ENCODE results near the gene KIF6. TPM values are rescaled to one million over a fixed set of nuclear protein-coding genes. Genes with fewer than 3 reads are reported as not detected.

Gene KIF6
- total RNA-seq, 1 donor: 0.27 TPM

DNA sequence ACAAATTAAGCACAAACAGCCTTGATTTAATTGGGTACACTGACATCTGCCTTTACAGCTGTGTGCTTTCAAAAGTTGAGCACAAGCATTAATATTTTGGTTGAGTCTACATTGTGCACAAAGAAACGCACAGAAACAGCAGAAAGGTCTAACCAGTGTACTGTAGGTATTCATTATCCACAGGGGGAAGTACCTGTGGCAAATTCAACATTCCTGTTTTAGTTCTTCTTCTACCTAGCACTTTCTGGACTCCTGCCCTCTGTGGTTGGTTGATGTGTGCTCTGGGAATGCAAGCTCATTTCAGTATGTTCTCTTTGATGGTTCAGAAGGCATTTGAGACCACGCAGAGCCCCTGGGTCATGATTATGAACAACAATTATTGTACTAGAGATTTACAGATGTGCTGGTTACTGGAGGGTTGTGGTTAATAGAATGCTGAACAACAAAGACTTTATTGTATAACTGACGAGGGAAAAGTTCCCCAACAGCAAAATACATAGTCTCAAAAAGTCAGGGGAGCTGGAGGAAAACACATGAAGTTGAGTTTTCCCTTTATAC is 40.4 kb upstream of the KIF6 start:
- no peak overlapping the region for H3K4me3 ChIP-seq (ENCODE audit: low read depth, low read length)
- TF ChIP-seq, protein P1, sequence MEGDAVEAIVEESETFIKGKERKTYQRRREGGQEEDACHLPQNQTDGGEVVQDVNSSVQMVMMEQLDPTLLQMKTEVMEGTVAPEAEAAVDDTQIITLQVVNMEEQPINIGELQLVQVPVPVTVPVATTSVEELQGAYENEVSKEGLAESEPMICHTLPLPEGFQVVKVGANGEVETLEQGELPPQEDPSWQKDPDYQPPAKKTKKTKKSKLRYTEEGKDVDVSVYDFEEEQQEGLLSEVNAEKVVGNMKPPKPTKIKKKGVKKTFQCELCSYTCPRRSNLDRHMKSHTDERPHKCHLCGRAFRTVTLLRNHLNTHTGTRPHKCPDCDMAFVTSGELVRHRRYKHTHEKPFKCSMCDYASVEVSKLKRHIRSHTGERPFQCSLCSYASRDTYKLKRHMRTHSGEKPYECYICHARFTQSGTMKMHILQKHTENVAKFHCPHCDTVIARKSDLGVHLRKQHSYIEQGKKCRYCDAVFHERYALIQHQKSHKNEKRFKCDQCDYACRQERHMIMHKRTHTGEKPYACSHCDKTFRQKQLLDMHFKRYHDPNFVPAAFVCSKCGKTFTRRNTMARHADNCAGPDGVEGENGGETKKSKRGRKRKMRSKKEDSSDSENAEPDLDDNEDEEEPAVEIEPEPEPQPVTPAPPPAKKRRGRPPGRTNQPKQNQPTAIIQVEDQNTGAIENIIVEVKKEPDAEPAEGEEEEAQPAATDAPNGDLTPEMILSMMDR (IDR thresholded peaks at IDR 0.05; ENCODE audit: insufficient read depth, low read length): no peak

DNA sequence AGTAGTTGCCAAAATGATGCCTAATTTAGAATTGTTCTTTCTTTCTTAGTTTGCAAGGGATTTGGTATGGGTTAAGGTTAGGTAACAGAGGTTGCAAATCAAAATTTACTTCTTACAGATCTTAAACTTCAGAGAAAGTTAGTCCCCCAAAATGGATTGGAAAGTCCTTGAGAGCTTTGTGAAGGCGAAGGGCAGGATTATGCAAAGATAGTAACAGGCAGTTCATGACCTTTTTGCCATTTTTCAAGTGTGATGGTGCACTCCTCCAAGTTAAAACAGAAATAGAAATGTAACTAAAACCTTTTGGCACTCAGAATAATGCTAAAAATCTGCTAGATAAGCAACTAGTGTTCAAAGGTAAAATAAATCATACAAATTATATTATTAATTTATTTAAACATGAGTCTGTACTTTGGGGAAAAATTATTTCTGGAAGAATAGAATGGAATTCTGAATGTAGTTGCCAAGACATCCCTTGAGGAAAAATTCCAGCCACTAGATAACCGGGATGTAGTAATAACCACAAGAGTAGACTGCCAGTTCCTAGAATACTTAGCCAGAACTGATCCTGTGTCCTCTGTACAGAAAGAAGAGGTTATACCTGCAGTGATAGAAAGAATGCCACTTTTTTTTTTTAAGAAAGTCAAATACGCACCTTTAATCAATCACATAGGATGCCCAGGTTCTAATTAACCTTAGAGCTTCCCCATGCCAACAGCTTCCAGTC is 35.2 kb upstream of the KIF6 start:
- peak; percentile 28 for DNase-seq (ENCODE audit: low read depth)
- no peak overlapping the region for H3K4me3 ChIP-seq (ENCODE audit: low read depth, low read length)
- TF ChIP-seq, protein P1 (IDR thresholded peaks at IDR 0.05; ENCODE audit: insufficient read depth, low read length): no peak

More for the DNA sequence above, 40.4 kb upstream of the KIF6 start:
- no peak for DNase-seq (ENCODE audit: low read depth)

DNA sequence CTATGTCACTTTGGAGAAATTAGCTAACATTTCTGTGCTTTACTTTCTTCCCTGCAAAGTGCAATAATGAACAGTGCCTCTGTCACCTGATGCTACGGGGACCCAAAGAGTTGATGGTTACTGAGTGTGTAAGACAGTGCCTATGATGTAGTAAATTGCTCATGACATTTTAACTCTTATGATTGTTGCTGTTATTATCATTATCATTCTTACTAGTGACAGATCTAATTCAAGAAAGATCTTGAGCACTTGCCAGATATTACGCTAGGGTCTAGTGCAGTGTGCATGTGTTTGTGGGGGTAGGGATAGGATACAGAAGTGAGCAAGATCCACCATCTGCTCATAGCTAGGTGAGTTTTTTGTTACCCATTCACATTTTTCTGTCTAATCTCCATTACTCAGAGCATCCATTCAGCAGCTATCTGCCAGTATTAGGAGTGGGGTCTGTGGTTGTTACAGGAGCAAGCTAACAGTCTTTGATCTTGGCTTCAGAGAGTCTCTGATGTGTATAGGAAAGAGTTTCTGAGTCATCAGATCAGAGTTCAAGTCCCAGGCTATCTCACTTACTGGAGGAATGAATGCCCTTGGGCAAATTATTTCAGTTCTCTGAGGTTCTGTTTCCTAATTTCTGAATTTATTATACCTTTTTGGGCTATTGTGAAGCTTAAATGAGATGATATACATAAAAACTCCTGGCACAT is 33.8 kb upstream of the KIF6 start:
- TF ChIP-seq, protein P1 (IDR thresholded peaks at IDR 0.05; ENCODE audit: insufficient read depth, low read length): no peak
- no peak for DNase-seq (ENCODE audit: low read depth)

DNA sequence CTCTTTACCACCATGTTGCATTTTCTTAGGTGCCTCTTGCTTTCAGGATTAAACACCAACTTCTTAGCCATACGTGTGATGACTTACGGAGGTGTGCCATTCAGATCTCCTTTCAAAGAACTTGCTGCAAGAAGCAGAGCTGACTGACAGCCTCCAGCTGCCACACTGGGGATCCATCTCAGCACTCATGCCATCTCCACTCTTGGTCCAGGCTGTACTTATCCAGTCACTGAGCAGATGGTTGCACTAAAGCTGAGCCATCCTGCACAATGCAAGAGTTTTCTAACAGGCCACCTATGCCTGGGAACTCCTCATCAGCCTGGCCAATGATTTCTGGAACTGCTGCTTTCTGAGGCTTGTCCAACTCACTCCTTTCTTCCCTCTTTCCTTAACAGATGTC is 31.4 kb upstream of the KIF6 start:
- TF ChIP-seq, protein P1 (IDR thresholded peaks at IDR 0.05; ENCODE audit: insufficient read depth, low read length): no peak
- H3K4me3 ChIP-seq (ENCODE audit: low read depth, low read length): no peak overlapping the region
- no peak for DNase-seq (ENCODE audit: low read depth)

More for the DNA sequence above, 33.8 kb upstream of the KIF6 start:
- H3K4me3 ChIP-seq (ENCODE audit: low read depth, low read length): no peak overlapping the region

DNA sequence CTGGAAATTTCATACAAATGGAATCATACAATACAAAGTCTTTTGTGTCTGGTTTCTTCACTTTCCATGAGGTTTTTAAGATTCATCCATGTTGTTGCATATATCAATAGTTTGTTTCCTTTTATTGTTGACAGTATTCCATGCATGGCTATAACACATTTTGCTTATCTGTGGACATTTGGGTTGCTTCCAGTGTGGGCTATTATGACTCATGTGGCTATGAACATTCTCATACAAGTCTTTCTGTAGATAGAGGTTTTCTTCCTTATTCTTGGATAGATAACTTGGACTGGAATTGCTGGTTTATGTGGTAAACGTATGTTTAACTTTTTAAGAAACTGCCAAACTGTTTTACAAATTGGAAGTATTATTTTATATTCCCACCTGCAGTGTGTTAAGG is 30.0 kb upstream of the KIF6 start:
- no peak overlapping the region for H3K4me3 ChIP-seq (ENCODE audit: low read depth, low read length)
- DNase-seq (ENCODE audit: low read depth): peak; percentile 21
- TF ChIP-seq, protein P1 (IDR thresholded peaks at IDR 0.05; ENCODE audit: insufficient read depth, low read length): no peak

DNA sequence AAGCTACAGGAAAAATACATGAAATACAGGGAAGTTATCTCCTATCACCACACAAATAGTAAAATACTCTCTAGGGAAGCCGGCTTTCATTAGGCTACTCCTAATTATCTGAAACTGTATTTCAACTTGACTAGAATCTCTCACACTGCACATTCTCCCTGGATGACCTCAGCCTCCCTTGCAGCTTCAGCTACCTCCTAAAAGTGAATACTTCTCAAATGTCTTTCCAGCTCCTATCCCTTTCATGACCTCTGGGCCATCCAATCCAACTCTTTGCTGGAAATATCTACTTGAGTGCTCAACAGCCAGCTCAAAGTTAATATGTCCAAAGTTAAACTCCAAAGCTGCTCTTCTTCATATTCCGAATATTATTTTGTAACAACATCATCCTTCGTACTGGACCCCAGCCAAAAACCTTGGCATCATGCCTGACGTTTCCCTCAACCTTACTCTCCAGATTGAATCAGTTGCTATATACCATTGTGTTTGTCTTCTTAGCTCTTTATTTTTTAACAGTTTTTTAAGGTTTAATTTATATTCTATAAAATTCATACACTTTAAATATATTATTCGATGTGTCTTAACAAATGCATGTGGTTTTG is 29.4 kb upstream of the KIF6 start:
- DNase-seq (ENCODE audit: low read depth): no peak
- TF ChIP-seq, protein P1 (IDR thresholded peaks at IDR 0.05; ENCODE audit: insufficient read depth, low read length): no peak

More for the DNA sequence above, 29.4 kb upstream of the KIF6 start:
- no peak overlapping the region for H3K4me3 ChIP-seq (ENCODE audit: low read depth, low read length)

Data from fibroblast of the aortic adventitia (primary cell).